Measurements from ENCODE around the gene FRMD5.
A peak's percentile ranks its signal among the peaks of the same experiment; 100 is the strongest.

Gene FRMD5

DNA sequence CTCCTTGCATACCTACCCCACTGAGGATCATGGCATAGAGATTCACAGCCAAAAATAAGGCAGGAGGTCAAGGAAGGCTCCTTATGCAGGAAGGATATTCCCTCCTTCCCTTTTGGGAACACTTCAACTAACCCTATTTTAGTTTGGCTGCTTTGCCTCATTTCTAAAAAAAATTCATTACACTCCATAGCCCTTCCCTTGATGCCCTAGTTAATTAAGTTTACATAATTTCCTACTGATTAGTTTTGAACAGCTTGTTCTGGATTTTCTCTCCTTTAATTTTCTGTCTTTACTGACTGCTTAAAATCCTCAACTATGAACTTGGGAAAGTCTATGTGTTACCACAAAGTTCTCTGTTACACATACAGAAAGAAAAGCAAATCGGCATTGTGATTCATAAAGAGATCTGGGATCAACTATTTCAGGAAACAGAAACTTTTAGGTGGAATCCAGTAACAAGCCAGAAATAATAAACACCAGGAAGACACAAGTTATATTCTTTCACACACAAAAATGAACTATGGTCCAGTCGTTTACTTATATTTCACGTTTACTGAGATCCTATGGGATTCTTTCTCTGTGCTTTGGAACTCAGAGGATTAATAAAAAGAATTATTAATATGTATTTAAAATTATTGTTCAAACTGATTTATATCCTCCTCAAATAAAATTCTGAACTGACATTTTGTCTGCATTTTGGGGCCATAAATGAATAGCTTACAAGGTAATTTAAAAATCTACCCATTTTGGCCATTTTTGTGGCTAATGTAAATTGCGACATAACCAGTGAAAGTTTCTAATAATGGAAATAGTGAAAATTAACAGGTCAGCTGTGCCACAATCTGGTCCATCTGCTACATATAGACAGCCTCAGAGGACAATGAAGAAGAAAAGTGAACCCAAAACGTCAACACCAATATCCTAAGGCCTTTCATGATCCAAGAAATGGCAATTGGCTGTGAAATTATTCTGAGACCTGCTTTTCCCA, 113.8 kb downstream of the FRMD5 start:
- H3K4me3 ChIP-seq (ENCODE audit: low read length), result no peak overlapping the region
- TF ChIP-seq, protein P1, sequence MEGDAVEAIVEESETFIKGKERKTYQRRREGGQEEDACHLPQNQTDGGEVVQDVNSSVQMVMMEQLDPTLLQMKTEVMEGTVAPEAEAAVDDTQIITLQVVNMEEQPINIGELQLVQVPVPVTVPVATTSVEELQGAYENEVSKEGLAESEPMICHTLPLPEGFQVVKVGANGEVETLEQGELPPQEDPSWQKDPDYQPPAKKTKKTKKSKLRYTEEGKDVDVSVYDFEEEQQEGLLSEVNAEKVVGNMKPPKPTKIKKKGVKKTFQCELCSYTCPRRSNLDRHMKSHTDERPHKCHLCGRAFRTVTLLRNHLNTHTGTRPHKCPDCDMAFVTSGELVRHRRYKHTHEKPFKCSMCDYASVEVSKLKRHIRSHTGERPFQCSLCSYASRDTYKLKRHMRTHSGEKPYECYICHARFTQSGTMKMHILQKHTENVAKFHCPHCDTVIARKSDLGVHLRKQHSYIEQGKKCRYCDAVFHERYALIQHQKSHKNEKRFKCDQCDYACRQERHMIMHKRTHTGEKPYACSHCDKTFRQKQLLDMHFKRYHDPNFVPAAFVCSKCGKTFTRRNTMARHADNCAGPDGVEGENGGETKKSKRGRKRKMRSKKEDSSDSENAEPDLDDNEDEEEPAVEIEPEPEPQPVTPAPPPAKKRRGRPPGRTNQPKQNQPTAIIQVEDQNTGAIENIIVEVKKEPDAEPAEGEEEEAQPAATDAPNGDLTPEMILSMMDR (conservative IDR thresholded peaks at IDR 0.05; ENCODE audit: low read depth, low read length), result no peak
- DNase-seq (ENCODE audit: low read depth), result no peak

DNA sequence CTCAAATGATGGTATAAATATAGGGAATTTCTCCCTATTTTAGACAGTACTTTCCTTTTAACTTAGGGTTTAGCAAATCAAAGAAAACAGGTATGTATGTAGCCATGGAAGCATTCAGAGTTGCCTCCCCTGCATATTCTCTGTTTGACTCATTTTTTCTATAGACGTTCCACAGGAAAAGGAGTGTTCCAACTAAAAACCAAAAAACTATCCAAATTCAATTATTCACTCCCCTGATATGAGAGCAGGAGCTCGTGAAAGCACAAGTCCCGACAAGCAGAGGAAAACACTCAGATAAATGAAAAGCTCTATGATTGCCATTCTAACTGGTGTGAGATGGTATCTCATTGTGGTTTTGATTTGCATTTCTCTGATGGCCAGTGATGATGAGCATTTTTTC, 119.5 kb downstream of the FRMD5 start:
- DNase-seq (ENCODE audit: low read depth), result no peak
- TF ChIP-seq, protein P1 (conservative IDR thresholded peaks at IDR 0.05; ENCODE audit: low read depth, low read length), result no peak
- no peak overlapping the region for H3K4me3 ChIP-seq (ENCODE audit: low read length)

DNA sequence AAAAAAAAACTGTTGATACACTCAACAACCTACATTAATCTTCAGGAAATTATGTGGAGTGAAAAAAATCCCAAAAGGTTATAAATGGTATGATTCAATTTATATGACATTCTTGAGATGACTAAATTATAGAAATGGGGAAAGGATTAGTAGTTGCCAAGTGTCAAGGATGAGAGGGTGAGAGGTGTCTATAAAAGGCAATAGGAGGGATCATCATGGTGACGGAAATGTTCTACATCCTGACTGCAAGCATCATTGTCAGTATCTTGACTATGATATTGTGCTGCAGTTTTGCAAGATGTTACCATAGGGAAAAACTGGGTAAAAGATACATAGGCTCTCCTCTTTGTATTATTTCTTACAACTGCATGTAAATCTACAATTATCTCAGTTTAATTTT, 125.6 kb downstream of the FRMD5 start:
- H3K4me3 ChIP-seq (ENCODE audit: low read length), result no peak overlapping the region
- TF ChIP-seq, protein P1 (conservative IDR thresholded peaks at IDR 0.05; ENCODE audit: low read depth, low read length), result no peak
- no peak for DNase-seq (ENCODE audit: low read depth)

DNA sequence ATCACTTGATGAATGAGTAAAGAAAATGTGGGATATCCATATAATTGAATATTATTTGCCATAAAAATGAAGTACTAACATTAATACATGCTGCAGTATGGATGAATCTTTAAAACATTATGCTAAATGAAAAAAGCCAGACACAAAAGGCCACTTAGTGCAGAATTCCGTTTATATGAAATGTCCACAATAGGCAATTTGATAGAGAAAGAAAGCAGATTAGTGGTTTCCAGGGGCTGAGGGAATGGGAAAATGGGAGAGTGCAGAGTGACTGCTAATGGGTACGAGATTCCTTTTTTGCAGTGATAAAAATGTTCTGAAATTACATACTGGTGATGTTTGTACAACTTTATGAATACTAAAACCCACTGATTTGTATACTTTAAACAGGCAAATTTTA, 126.7 kb downstream of the FRMD5 start:
- TF ChIP-seq, protein P1 (conservative IDR thresholded peaks at IDR 0.05; ENCODE audit: low read depth, low read length), result no peak
- H3K4me3 ChIP-seq (ENCODE audit: low read length), result no peak overlapping the region
- no peak for DNase-seq (ENCODE audit: low read depth)

DNA sequence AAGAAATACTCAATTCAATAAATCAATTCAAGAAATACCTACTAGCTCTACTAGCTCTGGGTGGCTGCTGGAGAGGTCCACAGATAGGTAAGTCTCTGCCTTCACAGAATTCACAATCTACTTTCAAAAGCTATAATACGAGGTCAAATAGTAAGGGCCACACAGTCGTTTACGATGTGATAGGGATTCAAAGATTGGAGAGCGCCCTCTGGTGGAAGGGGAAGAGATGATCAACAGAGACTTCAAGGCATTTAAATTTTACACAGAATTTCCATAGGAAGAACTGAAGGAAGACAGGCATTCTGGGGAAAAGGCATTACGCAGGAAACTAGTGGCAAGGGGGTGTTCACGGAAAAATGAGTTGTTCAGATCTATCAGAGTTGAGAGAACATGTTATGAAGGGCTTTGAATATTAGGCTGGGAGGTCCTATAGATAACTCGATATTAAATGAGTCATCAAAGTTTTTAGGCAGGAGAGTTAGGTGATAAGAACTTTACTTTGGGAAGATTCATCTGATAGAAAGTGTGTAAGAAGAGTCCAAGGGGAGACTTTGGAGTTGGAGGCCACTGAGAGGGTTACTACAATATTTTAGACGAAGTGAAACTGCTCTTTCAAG, 128.8 kb downstream of the FRMD5 start:
- DNase-seq (ENCODE audit: low read depth), result peak; percentile 37
- H3K4me3 ChIP-seq (ENCODE audit: low read length), result no peak overlapping the region
- TF ChIP-seq, protein P1 (conservative IDR thresholded peaks at IDR 0.05; ENCODE audit: low read depth, low read length), result peak; percentile 75

DNA sequence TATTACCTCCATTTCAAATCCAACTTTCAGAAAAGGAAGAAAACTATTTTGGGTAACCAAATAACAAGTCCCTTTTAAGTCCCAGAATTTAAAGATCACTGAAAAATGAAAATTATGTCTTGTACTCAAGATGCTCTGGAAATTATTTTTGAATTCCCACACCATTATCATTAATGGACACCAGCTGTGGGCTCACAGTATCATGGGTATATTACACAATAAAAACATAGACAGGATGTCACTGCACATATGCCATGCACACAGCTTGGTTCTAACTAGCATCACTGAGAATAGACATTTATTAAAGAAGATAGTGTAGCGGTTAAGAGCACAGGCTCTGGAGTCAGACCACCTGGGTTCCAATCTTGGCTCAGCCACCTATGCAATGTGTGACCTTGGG, 130.4 kb downstream of the FRMD5 start:
- no peak overlapping the region for H3K4me3 ChIP-seq (ENCODE audit: low read length)
- DNase-seq (ENCODE audit: low read depth), result no peak
- TF ChIP-seq, protein P1 (conservative IDR thresholded peaks at IDR 0.05; ENCODE audit: low read depth, low read length), result no peak

Measured in retinal pigment epithelial cell (primary cell).